ENCODE data around the gene EIF2B4. TPM values are rescaled to one million over a fixed set of nuclear protein-coding genes. Genes with fewer than 3 reads are reported as not detected.
A peak's percentile ranks its signal among the peaks of the same experiment; 100 is the strongest.

The EIF2B4 gene
- polyA plus RNA-seq, 1 donor from 2014 or later: 35.0 TPM

DNA sequence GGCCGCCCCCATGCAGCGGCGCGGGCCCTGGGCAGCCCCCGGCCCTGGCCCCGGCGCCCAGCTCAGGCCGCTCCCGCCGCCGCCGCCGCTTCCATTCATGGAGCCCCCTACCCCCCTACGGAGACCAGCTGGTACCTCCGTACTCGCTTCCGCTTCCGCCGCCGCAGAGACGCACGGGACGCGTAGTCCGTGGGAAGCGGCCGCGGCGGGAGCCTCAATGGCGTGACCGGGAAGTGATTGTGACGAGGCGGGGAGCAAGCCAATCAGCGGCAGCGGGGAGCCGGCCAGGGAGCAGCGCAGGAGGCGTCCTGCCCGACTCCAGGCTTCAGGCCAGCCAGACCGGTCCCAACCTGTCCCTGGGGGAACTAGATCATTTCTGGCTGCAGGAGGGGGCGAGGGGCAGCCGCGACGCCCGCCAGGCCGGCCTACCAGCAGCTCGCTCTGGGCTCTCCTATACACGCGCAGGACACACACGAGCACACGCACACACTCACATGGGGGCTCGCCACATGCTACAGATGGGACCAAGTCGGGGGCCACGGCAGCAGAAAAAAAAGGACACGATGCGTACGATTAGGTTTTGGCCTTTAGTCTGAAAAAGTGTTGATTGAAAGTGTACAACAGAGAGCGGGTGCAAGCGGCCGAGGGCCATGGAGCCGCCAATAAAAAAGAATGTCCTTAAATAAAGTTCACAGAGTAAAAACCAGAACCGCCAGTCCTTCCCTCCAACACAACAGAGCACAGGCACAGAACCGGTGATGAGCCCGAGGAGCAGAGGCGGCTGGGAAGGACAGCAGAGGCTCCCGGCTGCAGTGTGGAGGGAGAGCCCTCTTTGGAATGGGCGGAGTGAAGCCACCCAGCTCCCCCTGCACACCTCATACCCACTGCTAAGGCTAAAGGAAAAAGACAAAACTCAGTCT, 10.7 kb upstream of the EIF2B4 start, which contains the start of gene ZNF513:
TSS of gene ZNF513 (minus strand) at position 109 of the 920 bp plus-strand sequence. CDS start 208 bp downstream, outside the sequence.
- Mint-ChIP-seq H3K4me1 (peaks cover 9 to 23% (median 18%) of the 10 kb centered on the region in 3 donors), H3K27ac (peak within 1 kb of the TSS; percentile 91 to 96 (median 93)), H3K36me3 (peaks cover 2% of the 10 kb centered on the region), H3K9me3 (no peaks in the 10 kb centered on the region), H3K4me3 (peak within 1 kb of the TSS; percentile 79 to 97 (median 88)), H3K27me3 (no peaks in the 10 kb centered on the region)

DNA sequence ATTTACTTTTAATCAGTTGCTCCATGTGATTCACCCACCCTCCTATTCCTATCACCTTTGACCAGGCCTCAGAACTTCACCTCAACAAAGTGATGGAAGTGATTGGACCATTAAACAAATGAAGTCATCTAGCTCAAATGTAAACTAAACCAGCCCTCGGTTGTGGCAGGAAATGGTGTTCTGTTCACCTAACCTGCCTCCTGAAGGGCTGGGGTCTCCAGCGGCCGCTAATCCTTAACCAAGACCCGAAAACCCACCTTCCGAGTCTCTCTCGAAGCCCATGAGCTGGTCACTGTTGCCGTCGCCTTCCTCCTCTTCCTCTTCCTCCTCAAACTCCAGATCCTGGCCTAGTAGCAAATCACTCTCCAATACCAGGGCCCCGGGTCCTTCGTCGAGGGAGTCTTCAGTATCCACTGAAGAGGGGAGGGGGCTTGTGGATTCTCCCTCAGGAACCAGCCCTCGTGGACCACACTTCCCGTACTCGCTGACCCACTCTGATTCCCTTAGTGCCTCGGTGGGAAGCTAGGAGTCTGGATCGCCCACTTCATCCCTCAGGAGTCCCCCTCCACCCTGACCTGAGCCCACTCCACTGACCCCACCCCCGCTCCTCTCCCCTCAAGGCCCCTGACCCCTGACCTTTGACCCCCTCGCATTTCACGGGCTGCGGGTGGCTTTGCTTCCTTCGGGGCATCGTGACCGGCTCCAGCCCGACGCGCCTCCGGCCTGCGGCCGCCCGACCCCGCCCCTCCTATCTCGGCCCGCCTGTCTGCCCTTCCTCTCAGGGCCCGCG, 9.9 kb upstream of the EIF2B4 start:
- Mint-ChIP-seq H3K9me3 (no peaks in the 10 kb centered on the region), H3K27ac (peak overlapping the region; percentile 90 to 96 (median 91)), H3K27me3 (no peaks in the 10 kb centered on the region), H3K4me1 (peaks cover 9 to 23% (median 18%) of the 10 kb centered on the region in 3 donors), H3K36me3 (peaks cover 2% of the 10 kb centered on the region), H3K4me3 (peak overlapping the region; percentile 79 to 95 (median 88))

DNA sequence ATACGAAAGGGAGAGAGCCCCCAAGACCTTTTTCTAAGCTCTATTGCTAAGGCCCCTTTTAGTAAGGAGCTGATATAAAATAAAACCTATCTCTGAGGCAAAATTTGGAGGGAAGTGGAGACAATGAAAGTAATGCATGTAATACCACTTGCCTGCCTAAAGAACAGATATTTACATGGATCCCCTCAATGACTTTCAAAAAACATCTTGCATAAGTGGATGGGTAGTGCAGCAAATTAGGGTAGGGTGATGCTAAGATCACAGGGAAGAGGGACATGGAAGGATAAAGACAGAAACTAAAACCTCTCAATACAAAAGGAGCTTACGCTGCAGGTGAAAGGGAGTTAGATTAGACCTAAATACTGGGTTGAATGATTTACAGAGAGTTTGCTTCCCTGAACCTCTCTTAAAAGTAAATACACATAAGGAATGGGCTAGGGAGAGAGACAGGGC, 9.3 kb upstream of the EIF2B4 start:
- Mint-ChIP-seq H3K27me3 (no peaks in the 10 kb centered on the region), H3K36me3 (peaks cover 2% of the 10 kb centered on the region), H3K9me3 (no peaks in the 10 kb centered on the region), H3K4me1 (peaks cover 9 to 23% (median 18%) of the 10 kb centered on the region in 3 donors), H3K27ac (peak overlapping the region; percentile 0 to 91 (median 90)), H3K4me3 (peak overlapping the region; percentile 79 to 95 (median 88))

DNA sequence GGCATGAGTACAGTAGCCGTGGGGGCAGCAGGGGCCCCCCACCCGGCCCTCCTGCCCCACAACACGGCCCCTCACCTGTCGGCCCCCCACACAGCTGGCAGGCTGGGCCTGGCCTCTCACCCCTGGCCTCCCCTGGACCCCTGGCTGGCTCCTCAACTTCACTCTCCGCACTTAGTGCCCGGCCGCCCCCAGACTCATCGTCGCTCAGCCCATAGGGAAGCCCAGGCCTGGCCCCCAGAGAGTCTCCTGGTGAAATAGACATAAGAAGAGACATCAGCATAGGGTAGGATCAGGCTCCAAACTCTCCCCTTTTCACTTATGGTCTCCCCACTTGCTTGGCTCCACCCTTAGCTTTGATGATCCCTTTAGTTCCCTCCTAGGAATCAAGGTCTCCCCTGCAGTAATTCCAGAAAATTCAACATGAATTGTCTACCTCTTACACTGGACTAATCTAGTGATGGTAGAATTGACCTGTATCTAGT, 8.7 kb upstream of the EIF2B4 start:
- Mint-ChIP-seq H3K27me3 (no peaks in the 10 kb centered on the region), H3K36me3 (peaks cover 2% of the 10 kb centered on the region), H3K9me3 (no peaks in the 10 kb centered on the region), H3K4me1 (peaks cover 9 to 23% (median 18%) of the 10 kb centered on the region in 3 donors), H3K4me3 (peak overlapping the region in 1 of 4 donors; percentile 79), H3K27ac (peak overlapping the region in 2 of 3 donors; percentile 90 to 91)

DNA sequence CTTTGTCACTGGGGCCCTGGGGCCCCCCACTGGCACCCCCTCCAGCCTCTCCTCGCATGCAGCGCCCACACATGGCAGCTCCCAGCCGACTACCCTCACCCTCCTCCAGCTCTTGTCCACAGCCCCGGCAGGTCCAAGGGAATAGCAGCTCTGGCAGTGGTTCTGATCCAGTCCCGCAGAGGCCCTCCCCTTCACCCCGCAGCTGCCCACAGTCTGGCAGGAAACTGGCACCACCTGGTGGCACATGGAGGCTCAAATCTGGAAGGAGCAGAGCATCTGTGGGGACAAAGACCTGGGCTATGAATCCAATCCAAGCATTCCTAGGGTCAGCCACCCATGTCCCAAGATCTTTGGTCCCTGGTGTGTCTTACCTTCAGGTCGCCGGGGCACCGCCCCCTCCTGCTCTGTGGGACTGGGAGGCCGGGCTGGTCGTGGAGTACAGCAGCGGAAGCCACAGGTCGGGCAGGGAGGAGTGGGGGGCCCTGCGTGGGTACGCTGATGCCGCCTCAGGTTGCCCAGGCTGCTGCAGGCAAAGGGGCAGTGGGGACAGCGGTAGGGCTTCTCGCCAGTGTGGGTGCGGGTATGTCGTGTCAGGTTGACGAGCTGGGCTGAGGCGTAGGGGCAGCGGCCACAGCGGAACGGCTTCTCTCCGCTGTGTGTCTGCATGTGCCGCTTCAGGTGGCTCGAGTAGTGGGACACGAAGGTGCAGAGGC, 8.1 kb upstream of the EIF2B4 start:
- peak overlapping the region in 2 of 4 donors; percentile 12 to 76 for H3K4me3 Mint-ChIP-seq
- peaks cover 12 to 23% (median 18%) of the 10 kb centered on the region in 3 donors for H3K4me1 Mint-ChIP-seq
- H3K36me3 Mint-ChIP-seq: peaks cover 2% of the 10 kb centered on the region
- H3K9me3 Mint-ChIP-seq: no peaks in the 10 kb centered on the region
- H3K27ac Mint-ChIP-seq: peak overlapping the region in 1 of 3 donors; percentile 77
- H3K27me3 Mint-ChIP-seq: no peaks in the 10 kb centered on the region

DNA sequence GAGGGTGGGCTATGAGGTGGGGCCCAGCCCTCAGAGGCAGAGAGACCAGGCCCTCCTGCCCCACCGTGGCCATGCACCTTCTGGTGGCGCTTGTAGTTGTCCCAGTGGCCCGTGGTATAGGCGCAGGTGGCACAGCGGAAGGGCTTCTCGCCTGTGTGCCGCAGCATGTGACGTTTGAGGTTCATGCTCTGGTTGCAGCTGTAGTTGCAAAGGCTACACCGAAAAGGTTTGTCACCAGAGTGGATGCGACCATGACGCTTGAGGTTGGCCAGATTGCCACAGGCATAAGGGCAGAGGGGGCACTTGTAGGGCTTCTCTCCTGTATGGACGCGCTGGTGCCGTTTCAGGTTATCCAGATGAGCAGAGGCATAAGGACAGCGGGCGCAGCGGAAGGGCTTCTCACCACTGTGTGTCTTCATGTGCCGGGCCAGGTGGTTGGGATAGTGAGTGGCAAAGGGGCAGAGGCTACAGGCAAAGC, 7.5 kb upstream of the EIF2B4 start:
- peak overlapping the region in 1 of 3 donors; percentile 77 for H3K27ac Mint-ChIP-seq
- peak overlapping the region in 1 of 4 donors; percentile 76 for H3K4me3 Mint-ChIP-seq
- no peaks in the 10 kb centered on the region for H3K9me3 Mint-ChIP-seq
- H3K27me3 Mint-ChIP-seq: no peaks in the 10 kb centered on the region
- peaks cover 2% of the 10 kb centered on the region for H3K36me3 Mint-ChIP-seq
- H3K4me1 Mint-ChIP-seq: peaks cover 16 to 26% (median 21%) of the 10 kb centered on the region in 3 donors

DNA sequence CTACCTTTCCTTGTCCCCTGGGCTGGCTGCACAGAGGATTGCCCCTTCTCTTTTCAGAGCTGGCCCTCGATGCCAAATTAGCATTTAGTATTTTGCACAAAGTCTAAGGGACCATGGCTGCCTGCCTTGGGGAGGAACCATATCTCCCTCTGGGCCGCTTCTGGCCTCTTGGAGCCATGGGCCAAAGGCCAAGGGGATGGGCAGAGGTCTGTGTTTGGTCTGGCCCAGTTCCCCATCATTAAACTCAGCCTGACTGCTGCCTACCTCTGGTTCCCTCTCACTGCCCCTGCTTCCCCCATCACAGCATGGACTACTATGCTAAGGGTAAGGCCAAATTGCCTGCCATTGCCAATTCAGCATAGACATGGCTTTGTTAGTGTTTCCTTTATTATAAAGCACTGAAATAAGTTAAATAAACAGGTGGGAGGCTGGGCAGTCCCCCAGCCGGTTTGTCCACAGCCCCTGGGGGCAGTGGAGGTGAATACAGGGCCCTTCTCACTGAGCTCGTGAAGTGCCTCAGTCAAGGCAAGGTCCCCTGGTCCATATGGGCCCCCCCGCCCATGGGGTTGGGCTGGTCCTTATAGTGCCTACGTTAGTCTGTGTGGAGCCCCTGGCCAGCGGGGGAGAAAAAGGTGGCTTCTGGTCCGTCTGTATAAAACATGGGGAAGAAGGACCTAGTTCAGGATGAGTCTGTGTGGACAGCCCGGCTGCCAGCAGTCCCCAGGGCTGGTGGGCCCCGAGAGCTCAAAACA, 6.9 kb upstream of the EIF2B4 start:
- H3K27ac Mint-ChIP-seq: no peak overlapping the region
- H3K4me3 Mint-ChIP-seq: peak overlapping the region in 2 of 4 donors; percentile 69 to 75
- peaks cover 18 to 30% (median 27%) of the 10 kb centered on the region in 3 donors for H3K4me1 Mint-ChIP-seq
- H3K27me3 Mint-ChIP-seq: no peaks in the 10 kb centered on the region
- H3K36me3 Mint-ChIP-seq: peaks cover 2% of the 10 kb centered on the region
- H3K9me3 Mint-ChIP-seq: no peaks in the 10 kb centered on the region

DNA sequence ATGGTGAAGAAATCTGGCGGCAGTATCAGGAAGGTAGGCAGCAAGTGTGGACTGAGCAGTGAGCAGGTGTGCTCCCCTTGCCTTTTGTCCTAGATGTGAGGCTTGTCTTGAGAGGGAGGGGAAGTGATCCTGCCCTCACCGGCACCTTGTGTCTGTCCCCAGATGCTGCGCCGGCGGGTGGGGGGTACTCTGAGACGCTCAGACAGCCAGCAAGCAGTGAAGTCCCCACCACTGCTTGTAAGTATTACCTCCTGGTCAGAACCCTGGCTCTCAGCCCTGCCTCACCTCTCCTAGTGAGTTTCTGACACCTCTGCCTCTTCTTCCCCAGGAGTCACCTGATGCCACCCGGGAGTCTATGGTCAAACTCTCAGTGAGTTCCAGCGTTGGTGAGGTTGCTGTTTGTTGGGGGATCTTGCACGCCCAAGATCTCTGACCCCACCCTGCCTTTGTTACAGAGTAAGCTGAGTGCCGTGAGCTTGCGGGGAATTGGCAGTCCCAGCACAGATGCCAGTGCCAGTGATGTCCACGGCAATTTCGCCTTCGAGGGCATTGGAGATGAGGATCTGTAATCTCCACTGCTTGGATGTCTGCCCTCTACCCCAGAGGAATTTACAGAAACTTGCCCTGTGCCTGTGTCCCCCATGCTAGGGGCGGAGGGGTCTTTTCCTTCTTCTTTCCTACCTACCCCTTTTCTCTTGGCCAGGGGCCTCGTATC, 6.2 kb upstream of the EIF2B4 start:
- peaks cover 25 to 29% (median 28%) of the 10 kb centered on the region in 3 donors for H3K4me1 Mint-ChIP-seq
- H3K27me3 Mint-ChIP-seq: no peaks in the 10 kb centered on the region
- H3K36me3 Mint-ChIP-seq: peaks cover 2% of the 10 kb centered on the region
- H3K27ac Mint-ChIP-seq: no peak overlapping the region
- peak overlapping the region in 1 of 4 donors; percentile 69 for H3K4me3 Mint-ChIP-seq
- no peaks in the 10 kb centered on the region for H3K9me3 Mint-ChIP-seq

DNA sequence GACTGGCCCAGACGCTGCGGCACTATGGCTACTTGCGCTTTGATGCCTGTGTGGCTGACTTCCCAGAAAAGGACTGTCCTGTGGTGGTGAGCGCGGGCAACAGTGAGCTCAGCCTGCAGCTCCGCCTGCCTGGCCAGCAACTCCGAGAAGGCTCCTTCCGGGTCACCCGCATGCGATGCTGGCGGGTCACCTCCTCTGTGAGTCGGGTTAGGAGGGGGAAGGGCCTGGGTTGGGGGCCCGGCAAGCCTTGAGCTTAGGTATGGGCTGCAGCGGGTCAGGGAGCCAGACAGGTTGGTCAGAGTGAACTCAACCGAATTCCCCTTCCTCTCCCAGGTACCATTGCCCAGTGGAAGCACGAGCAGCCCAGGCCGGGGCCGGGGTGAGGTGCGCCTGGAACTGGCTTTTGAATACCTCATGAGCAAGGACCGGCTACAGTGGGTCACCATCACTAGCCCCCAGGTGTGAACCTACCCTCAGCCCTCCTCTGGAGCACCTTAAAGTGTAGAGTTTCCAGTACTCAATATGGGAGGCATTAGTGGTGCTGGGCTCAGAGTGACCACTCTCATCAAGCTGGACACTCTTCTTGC, 5.5 kb upstream of the EIF2B4 start:
- H3K27me3 Mint-ChIP-seq: no peaks in the 10 kb centered on the region
- H3K36me3 Mint-ChIP-seq: peaks cover under 1% of the 10 kb centered on the region
- H3K27ac Mint-ChIP-seq: no peak overlapping the region
- H3K9me3 Mint-ChIP-seq: no peaks in the 10 kb centered on the region
- H3K4me1 Mint-ChIP-seq: peaks cover 23 to 25% (median 24%) of the 10 kb centered on the region in 3 donors
- H3K4me3 Mint-ChIP-seq: peak overlapping the region in 1 of 4 donors; percentile 69

DNA sequence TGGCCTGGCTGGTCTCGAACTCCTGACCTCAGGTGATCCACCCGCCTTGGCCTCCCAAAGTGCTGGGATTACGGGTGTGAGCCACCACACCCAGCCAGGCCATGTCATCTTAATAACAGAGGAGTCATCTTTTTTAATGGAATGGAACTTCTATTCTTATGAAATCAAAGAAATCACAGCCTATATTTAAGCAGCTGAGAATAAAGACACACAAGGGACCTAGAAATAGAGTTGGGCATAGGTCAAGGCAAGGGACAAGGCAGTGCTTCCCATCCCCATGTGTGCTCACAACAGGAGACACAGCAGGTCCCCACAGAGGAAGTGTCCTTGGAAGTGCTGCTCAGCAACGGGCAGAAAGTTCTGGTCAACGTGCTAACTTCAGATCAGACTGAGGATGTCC, 3.4 kb upstream of the EIF2B4 start:
- no peaks in the 10 kb centered on the region for H3K9me3 Mint-ChIP-seq
- no peaks in the 10 kb centered on the region for H3K27me3 Mint-ChIP-seq
- peak overlapping the region in 1 of 4 donors; percentile 77 for H3K4me3 Mint-ChIP-seq
- peak overlapping the region in 1 of 3 donors; percentile 53 for H3K27ac Mint-ChIP-seq
- H3K36me3 Mint-ChIP-seq: peaks cover 1% of the 10 kb centered on the region
- peaks cover 17 to 24% (median 21%) of the 10 kb centered on the region in 3 donors for H3K4me1 Mint-ChIP-seq

DNA sequence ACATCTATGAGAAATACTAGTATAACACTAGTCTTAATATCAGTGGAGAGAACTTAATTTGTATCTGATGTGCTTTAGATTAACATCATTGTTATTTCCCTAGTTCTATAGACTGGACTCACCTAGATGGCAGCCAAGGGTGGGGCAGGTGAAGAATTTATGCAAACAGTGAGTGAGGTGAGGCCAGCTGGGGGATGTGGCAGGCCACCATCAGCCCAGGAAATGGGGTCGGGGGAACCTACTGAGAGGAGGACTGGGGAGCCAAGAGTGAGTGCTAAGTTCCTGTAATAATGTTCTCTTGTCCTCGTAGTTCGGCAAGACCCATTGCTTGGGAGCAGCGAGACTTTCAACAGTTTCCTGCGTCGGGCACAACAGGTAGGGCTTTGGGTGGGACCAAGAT, 2.8 kb upstream of the EIF2B4 start:
- peaks cover 1% of the 10 kb centered on the region for H3K36me3 Mint-ChIP-seq
- peak overlapping the region in 2 of 4 donors; percentile 46 to 77 for H3K4me3 Mint-ChIP-seq
- H3K9me3 Mint-ChIP-seq: no peaks in the 10 kb centered on the region
- H3K27ac Mint-ChIP-seq: peak overlapping the region; percentile 57 to 94 (median 86)
- no peaks in the 10 kb centered on the region for H3K27me3 Mint-ChIP-seq
- H3K4me1 Mint-ChIP-seq: peaks cover 17 to 26% (median 25%) of the 10 kb centered on the region in 3 donors

DNA sequence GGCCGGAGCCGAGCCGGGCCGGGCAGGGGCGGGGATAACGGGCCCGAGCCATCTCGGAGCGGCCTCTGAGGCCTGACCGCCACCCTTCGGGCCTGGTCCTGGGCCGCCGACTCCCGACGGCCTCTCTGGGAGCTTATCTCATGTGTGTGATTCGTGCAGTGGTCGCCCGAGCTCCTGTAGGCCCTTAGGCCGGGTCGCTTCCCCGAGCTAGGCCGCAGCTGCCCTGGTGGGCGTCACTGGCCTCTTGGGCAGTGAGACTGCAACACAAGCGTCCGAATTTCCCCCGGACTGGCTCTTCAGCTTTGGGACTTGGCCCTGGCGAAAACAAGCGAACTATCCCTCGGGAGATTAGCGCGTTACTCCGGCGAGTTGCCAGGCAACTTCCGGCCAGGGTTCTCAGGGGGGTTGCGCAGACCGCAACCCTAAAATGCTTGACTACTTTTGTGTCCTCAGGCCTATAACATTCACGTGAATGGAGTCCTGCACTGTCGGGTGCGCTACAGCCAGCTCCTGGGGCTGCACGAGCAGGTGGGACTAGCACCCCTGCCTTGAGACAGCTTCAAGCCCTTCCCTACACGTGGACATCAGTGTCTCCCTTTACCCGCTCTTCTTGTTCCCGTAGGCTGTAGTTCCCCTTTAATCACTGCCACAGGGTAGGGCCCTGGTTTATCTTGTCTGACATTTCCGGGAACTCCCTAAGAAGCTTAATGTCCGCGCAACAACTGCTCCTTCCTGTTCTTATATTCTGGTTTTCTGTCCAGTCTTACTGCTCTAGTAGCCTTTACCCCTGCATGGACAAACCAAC, 880 bp upstream of the EIF2B4 start:
- no peaks in the 10 kb centered on the region for H3K9me3 Mint-ChIP-seq
- peak overlapping the region; percentile 84 to 100 (median 96) for H3K4me3 Mint-ChIP-seq
- H3K27me3 Mint-ChIP-seq: no peaks in the 10 kb centered on the region
- peaks cover 17 to 26% (median 25%) of the 10 kb centered on the region in 3 donors for H3K4me1 Mint-ChIP-seq
- peaks cover 4% of the 10 kb centered on the region for H3K36me3 Mint-ChIP-seq
- peak overlapping the region; percentile 71 to 99 (median 95) for H3K27ac Mint-ChIP-seq

Measured in IgD-negative memory B cell (primary cell).